ENCODE measurements around the gene GALNT10. TPM values are rescaled to one million over a fixed set of nuclear protein-coding genes. Genes with fewer than 3 reads are reported as not detected.

Gene GALNT10
- total RNA-seq, 1 donor from 2014 or later: 52.3 TPM

DNA sequence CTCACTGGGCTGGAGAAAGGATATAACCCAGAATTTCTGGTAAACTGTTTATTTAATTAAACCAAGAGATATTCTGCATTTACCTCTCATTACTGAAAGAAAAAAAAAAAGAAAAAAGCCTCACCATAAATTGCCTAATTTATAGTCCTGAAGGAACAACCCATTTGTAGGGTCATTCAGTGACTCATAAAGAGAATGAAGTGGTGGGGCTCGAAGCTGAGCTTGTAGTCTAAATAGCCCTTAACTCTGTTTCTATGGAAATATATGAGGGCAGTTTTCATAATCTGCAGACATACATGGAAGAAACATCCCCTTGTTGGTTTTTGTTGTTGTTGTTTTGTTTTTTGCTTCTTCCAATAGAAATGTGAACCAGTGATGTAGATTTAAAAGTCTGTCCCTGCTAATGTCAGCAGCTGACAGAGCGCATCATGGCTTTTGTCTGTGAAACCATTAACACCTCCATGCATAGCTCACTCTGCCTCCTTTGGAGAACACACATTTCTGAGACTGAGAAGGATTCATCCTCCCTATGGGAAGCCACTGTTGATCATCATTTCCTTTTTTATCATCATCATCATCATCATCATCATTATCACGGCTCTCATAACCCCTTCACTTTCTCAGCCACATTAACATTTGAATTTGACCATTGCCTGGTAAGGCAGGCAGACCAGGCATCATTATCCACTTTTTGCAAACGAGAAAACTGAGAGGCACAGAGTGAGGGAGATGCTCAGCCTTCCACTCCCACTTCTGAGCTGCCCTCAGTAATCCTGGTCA lies 187.4 kb downstream of the GALNT10 start:
- no peak for DNase-seq (ENCODE audit: low spot score in 2 of 2)
- TF ChIP-seq, protein P1, sequence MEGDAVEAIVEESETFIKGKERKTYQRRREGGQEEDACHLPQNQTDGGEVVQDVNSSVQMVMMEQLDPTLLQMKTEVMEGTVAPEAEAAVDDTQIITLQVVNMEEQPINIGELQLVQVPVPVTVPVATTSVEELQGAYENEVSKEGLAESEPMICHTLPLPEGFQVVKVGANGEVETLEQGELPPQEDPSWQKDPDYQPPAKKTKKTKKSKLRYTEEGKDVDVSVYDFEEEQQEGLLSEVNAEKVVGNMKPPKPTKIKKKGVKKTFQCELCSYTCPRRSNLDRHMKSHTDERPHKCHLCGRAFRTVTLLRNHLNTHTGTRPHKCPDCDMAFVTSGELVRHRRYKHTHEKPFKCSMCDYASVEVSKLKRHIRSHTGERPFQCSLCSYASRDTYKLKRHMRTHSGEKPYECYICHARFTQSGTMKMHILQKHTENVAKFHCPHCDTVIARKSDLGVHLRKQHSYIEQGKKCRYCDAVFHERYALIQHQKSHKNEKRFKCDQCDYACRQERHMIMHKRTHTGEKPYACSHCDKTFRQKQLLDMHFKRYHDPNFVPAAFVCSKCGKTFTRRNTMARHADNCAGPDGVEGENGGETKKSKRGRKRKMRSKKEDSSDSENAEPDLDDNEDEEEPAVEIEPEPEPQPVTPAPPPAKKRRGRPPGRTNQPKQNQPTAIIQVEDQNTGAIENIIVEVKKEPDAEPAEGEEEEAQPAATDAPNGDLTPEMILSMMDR (IDR thresholded peaks at IDR 0.05): no peak
- Histone ChIP-seq H3K4me1 (no peaks in the 10 kb centered on the region), H3K27ac (no peak overlapping the region), H3K27me3 (no peaks in the 10 kb centered on the region), H3K4me3 (no peak overlapping the region), H3K9me3 (no peaks in the 10 kb centered on the region), H3K36me3 (peaks cover 20 to 58% of the 10 kb centered on the region in 2 donors)
- intact Hi-C loops (cut with DNase I): no loop called here

DNA sequence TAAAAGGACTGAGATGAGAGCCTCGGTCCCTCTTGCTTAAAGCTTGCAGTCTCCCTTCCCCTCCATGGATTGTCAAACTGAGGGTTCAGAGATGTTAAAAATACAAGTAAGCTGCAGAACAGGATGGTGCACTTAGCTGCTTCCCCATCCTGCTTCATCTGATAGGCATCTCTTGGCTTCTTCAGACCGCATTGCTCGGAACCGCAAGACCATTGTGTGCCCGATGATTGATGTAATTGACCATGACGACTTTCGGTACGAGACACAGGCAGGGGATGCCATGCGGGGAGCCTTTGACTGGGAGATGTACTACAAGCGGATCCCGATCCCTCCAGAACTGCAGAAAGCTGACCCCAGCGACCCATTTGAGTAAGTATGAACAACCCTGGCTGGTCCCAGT lies 189.7 kb downstream of the GALNT10 start:
- Histone ChIP-seq H3K27me3 (no peaks in the 10 kb centered on the region), H3K27ac (no peak overlapping the region), H3K4me1 (no peaks in the 10 kb centered on the region), H3K9me3 (no peaks in the 10 kb centered on the region), H3K4me3 (no peak overlapping the region), H3K36me3 (peaks cover 20 to 69% of the 10 kb centered on the region in 2 donors)
- intact Hi-C loops (cut with DNase I): no loop called here
- TF ChIP-seq, protein P1 (IDR thresholded peaks at IDR 0.05): no peak
- no peak for DNase-seq (ENCODE audit: low spot score in 2 of 2)

DNA sequence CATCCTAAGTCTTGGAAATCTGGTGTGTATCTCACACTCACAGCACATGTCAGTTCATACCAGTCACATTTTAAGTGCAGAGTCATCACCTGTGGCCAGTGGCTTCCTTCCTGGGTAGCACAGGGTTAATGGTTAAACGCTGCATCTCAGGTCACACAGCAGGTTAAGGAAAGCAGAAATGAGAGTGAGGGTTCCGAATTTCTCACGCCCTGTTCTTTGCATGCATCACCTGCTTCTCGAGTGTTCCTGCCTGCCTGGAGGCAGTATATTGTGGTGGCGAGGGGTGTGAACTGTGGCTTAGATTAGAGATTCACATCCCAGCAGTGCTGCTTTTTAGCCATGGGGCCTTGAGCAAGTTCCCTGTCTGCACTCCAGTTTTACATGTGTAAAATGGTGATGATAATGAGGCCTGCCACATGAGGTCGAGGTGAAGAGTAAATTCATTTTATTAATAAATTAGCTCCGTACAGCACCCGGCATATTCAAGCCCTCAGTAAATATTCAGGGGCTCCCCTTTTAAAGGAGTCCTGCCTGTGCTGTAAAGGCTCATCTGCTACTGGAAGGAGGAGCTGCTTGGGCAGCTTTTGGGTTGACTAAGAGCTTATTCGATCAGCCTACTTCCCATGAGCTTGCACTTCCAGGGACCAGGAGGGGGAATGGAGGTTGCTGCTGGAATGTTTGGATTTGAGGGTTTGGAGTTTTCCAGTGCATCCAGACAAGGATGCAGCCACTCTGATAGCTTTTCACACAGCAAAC lies 194.1 kb downstream of the GALNT10 start:
- H3K9me3 ChIP-seq: no peaks in the 10 kb centered on the region
- H3K27me3 ChIP-seq: no peaks in the 10 kb centered on the region
- TF ChIP-seq, protein P1 (IDR thresholded peaks at IDR 0.05): no peak
- peaks cover 11 to 57% of the 10 kb centered on the region in 2 donors for H3K36me3 ChIP-seq
- no peaks in the 10 kb centered on the region for H3K4me1 ChIP-seq
- H3K27ac ChIP-seq: no peak overlapping the region
- intact Hi-C loops (cut with DNase I): no loop called here
- no peak overlapping the region for H3K4me3 ChIP-seq
- DNase-seq (ENCODE audit: low spot score in 2 of 2): no peak

DNA sequence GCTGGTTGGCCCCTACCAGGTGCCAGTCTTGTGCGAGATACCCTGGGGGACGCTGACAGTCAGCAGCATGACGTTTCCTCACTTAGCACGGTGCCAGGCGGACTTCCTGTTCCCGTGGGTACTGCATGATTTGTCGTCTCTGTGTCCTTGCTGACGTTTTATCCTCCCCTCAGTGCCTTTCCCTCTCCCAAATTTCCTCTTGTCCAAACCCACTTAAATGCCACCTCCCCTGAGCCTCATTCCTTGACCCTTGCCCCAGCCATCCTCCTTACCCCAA lies 194.6 kb downstream of the GALNT10 start:
- H3K27ac ChIP-seq: no peak overlapping the region
- H3K27me3 ChIP-seq: no peaks in the 10 kb centered on the region
- no peak overlapping the region for H3K4me3 ChIP-seq
- no peak for DNase-seq (ENCODE audit: low spot score in 2 of 2)
- peaks cover 11 to 52% of the 10 kb centered on the region in 2 donors for H3K36me3 ChIP-seq
- no peaks in the 10 kb centered on the region for H3K4me1 ChIP-seq
- intact Hi-C loops (cut with DNase I): no loop called here
- no peaks in the 10 kb centered on the region for H3K9me3 ChIP-seq
- TF ChIP-seq, protein P1 (IDR thresholded peaks at IDR 0.05): no peak

DNA sequence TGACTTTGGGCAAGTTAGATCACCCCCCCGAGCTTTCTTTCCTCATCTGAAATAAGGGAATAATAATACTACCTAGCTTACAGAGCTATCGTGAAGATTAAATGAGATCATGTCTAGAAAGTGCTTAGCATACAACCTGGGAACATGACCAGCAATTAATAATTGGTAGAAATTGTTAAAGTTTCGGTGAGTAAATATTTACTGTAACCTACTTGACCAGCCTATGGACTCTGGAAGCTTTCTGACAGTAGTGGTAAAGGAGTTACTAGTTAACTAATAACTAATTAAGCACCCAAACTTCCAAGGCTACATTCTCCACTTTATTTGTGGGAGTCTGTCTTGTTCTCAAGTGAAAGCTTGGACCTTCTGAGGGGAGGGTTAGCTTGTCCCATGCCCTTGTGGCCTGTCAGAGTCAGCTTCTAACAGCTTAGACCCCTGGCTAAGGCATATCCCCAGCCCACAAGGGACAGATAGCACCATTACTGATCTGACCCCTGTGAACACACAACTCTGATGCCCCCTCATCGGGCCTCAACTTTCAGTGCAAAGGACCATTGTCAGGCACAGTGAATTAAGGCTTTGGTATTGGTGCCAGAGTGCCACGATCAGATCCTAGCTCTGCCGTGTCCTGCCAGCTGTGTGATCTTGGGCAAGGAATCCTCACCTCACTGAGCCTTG lies 196.6 kb downstream of the GALNT10 start:
- intact Hi-C loops (cut with DNase I): no loop called here
- TF ChIP-seq, protein P1 (IDR thresholded peaks at IDR 0.05): no peak
- H3K27me3 ChIP-seq: no peaks in the 10 kb centered on the region
- peaks cover 0 to 51% of the 10 kb centered on the region in 2 donors for H3K36me3 ChIP-seq
- H3K27ac ChIP-seq: no peak overlapping the region
- H3K4me1 ChIP-seq: no peaks in the 10 kb centered on the region
- no peak overlapping the region for H3K4me3 ChIP-seq
- DNase-seq (ENCODE audit: low spot score in 2 of 2): no peak
- H3K9me3 ChIP-seq: no peaks in the 10 kb centered on the region
